ENCODE measurements around the gene RUNX1.

Gene RUNX1

DNA sequence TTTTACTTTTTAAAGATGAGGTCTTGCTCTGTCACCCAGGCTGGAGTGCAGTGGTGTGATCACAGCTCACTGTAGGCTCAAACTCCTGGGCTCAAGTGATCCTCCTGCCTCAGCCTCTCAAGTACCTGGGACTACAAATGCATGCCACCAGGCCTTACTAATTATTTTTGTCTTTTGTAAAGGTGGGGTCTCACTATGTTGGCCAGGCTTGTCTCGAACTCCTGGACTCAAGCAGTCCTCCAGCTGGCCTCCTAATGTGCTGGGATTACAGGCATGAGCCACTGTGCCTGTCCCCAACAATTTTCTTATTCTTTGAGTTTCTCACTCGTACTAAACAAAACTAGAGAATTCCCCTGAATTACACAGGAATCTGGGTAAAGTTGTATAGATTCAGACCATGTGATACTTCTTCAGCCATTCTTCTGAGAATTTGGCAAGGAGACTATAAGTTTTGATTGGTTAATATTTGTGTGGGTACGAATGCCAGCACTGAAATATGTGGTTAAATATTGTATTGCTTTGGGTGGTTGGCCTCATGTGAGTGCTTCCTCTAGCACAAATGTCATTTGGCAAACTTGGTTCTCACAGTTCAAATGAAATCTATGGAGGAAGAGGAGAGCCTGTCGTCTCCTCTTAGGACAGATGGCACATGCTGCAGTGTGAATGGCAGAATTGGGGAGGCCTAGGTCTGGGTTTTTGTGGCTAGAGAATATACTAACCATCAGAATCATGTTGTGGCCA lies 104.9 kb downstream of the RUNX1 start:
- peak; percentile 44 to 60 for DNase-seq

DNA sequence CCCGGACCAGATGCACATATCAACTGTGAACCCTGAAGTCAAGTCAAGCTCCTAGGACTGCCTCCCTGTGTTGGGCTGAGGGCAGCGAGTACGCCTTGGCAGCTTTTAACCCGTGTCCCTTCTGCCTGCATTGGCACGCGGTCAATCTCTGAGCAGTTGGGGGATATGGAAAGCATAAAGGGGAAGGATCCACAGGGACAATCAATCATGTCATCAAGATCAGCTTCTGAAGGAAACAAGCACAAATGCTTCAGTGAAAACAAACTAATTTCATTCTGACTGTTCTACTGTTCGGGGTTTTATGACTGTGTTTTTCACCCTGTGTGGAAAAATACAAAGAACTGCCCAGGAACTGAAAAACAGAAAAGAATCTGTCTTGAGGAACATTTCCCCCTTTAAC lies 106.2 kb downstream of the RUNX1 start:
- DNase-seq = no peak

DNA sequence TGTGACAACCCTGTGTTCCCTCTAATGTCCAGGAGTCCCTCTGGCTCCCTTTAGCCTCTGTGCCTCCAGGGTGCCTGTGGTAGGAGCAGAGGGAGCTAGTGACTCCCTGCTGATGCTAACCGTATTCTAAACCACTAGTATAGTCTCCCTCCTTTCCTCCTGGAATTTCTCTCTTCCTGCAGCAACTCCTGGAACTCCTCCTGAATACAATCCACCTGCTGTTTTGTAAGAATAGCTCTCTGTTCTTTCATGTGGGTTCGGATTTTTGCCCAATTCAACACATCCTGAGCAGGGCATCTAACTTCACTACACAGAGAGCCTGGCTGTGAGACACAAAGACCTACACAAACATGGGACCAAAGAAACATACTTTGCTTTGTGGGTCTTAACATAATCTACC lies 107.9 kb downstream of the RUNX1 start:
- DNase-seq = no peak

GRCh38 chr21:34939673-34940331 lies 109.3 kb downstream of the RUNX1 start:
- DNase-seq = peak in 1 of 2 donors; percentile 23

GRCh38 chr21:34938089-34938764 lies 110.9 kb downstream of the RUNX1 start:
- DNase-seq = no peak

DNA sequence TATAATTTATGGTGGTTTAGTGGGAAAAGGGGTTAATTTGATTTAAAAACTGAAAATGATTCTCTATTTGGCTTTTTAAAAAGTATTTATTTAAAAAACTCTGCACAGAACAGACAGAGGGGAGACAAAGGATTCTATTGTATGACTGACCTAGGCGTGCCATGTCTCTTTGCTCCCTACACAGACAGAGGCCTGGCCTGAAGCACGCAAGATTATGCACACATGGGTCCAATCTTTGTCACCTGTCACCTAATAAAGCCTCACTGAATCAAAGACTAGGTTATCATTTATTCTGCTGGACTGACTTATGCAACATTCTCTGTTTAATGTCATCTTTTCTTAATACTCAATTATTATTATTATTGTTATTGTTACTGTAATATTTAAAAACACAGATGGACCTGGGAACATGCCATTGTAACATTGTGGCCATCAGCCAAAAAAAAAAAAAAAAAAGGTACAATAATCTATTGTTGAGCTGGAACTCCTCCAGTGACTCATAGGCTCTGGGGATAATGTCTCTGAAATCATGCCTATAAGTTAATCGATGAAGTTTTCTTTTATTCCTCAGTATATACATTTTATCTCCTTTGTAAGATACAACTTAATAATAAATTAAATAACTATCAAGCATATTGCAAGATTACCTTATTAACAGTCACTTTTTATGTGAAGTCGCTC lies 112.1 kb downstream of the RUNX1 start:
- no peak for DNase-seq

DNA sequence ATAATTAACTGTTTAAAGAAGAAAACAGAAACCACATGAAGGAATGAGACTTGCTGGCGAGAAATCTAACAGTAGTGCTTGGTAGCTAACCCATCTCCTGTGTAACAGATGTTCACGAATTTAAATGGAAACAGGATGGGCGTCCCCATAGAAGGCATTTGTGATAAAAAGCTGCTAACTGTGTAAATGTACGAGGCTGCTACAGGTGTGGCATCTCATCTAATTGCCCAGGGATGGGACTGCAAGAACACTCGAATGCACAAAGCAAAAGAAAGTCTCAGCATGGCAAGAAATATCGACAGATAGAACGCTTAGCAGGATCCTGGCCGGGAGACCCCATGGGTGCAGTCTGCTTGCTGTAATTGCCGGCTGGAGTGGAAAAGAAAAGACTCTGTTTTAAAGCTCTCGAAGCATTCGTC lies 112.7 kb downstream of the RUNX1 start:
- no peak for DNase-seq

DNA sequence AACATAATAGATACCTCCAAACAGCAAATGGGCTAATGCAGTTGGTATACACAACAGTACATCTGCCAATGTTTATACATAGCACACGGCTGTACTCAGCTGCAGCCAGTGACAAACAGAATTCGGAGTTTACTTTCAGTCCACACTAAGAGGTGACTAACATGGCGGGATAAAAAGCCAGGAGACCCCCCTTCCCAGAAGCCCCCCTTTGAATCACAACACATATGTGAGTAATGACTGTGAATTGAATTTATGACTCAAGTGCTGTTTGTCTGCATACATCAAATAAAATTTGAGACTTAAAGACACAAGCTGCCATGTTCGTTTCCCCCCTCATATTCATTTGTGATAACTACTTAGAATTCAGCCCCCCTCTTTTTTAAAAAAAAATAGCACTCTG lies 113.2 kb downstream of the RUNX1 start:
- no peak for DNase-seq

GRCh38 chr21:34935452-34935851 lies 113.7 kb downstream of the RUNX1 start:
- no peak for DNase-seq

- DNase-seq = no peak
Measured at GRCh38 chr21:34934350-34934749, 114.8 kb downstream of the RUNX1 start.

GRCh38 chr21:34933609-34934335 lies 115.3 kb downstream of the RUNX1 start:
- peak; percentile 21 to 45 for DNase-seq

- DNase-seq = no peak
Measured at GRCh38 chr21:34932233-34932632, 116.9 kb downstream of the RUNX1 start.

DNA sequence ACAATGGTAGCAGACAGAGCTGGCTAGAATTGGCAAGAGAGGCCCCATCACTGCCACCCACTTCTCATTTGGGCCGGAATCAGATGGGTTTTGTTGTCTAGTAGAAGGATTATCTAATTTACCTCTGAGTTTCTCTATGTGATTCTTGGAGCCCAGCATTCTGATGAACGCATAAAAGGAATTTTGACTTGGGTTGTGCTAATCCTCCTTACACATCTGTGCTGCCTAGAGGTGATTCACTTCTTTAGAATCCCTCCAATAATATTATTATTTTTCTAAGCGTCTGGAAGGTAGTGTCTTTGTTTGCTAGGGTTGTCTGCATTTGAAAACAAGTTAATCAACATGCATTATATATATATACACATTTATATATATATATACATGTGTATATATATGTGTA lies 118.1 kb downstream of the RUNX1 start:
- DNase-seq = no peak

- DNase-seq = no peak
Measured at GRCh38 chr21:34928637-34929036, 120.5 kb downstream of the RUNX1 start.

DNA sequence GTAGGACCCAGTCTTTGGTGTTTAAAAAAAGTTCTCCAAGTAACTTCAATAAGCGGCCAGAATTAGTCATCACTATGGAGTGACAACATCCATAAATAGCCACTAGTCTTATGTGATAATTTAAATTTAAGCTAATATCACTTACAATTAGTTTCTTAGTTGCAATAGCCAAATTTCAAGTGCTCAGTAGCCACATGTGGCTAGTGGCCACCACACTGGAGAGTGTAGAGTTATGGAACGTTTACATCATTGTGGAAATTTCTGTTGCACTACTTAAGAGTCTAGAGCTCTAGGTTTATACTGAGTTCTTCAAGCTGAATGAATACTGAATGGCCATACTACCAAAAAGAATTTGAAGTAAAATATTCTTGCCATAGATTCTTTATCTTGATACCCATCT lies 121.1 kb downstream of the RUNX1 start:
- DNase-seq = no peak

- peak; percentile 19 to 42 for DNase-seq
Measured at GRCh38 chr21:34926803-34927467, 122.2 kb downstream of the RUNX1 start.

DNA sequence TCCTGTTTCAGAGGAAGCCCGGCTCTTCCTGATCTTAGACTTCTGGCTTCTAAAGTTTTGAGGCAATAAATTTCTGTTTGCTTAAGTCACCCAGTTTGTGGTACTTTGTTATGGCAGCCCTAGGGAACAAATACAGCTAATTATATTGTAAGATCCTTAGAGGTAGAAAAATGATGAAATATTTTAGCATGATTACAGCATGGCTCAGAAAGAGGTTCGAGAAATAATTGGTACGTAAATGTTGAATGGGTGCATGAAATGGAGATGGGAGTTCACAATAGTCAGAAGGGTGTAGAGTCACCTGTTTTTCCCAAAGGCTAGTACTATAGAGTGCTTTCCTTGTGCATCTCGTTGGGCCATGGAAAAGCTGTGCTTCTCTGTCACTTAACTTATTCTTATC lies 123.5 kb downstream of the RUNX1 start:
- DNase-seq = no peak

- DNase-seq = peak; percentile 16 to 64
Measured at GRCh38 chr21:34924771-34925419, 124.2 kb downstream of the RUNX1 start.

DNA sequence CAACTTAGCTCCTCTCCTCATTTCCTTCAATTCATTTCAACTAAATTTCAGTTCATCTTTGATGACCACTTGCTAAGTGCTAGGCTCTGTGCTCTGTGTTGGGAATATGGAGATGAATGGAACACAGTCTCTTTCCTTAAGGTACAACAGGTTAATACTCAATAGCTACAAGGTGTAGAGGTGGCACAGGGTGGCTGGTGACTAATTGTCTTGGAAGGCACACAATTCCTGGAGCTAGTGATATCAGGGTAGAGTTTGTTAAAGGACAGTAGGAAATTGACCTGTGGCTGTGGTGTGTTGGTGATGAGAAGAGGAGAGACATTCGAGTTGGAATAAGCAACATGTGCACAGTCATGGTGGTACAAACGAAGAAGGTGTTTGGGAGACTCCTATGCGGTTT lies 124.9 kb downstream of the RUNX1 start:
- DNase-seq = no peak

GRCh38 chr21:34923626-34924025 lies 125.5 kb downstream of the RUNX1 start:
- DNase-seq = no peak

DNA sequence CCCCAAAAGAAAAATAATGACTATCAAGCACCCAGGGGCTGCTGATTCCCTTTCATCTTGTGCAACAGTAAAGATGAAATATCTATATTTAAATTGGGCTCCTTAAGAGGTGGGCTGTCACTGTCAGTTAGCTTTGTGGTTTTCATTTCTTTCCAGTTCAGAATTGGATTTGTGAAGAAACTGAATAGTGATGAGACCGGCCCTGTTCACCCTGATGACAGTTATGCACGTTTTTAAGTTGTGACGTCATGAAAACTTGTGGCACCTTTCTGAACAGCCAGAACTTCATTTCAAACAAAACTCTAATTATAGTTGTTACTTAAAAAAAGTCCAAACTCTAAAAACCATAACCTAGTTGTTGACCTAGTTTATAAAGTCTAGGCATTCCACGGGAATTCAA lies 125.9 kb downstream of the RUNX1 start:
- no peak for DNase-seq
